GM15510 (cell line): ENCODE measurements around the gene MAPK1.

ENCODE experiments used
- POLR2A ChIP-seq: IDR thresholded peaks from 3 replicates; pipeline ENCODE4 v1.6.1; 2011; ENCODE audit warnings: borderline replicate concordance; ENCODE audit not compliant: insufficient read length; ENCODE audit errors: extremely low read depth

MAPK1 gene

DNA sequence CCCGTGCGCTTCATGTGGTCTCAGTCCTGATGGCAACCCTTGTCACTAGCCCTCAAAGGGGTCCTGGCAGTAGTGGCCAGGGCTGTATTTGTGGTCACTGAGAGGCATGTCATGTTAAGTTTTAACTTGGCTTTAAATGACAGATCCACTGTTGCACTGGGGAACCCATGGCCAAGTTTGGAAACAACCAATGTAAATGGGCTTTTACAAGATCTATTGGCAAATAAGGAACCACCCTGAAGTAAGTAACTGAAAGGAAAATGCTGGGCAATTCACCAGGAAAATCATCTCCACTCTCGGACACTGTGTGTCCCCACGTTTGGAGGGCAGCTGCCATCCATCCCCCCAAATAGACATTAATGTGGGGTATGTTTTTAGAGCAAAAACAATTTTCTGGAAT is 140.3 kb downstream of the MAPK1 start:
- no peak for TF ChIP-seq POLR2A

DNA sequence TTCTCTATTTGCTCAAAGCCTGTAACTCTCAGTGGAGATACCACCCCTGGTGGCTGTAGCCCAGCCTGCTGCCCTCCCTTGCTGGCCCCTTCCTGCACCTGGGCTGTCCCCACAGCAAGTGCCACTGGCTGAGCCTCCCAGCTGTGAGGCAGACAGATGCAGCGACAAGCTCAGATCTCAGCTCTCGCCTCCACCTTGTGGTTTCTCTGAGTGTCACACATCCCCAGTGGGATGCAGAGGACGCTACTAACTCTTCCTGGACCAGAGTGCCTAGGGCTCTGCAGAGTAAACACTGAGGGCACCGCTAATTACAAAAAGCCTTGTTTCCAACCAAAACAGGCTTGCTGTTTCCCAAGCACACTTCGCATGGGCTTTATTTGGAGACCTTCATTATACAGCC is 140.8 kb downstream of the MAPK1 start:
- no peak for TF ChIP-seq POLR2A

DNA sequence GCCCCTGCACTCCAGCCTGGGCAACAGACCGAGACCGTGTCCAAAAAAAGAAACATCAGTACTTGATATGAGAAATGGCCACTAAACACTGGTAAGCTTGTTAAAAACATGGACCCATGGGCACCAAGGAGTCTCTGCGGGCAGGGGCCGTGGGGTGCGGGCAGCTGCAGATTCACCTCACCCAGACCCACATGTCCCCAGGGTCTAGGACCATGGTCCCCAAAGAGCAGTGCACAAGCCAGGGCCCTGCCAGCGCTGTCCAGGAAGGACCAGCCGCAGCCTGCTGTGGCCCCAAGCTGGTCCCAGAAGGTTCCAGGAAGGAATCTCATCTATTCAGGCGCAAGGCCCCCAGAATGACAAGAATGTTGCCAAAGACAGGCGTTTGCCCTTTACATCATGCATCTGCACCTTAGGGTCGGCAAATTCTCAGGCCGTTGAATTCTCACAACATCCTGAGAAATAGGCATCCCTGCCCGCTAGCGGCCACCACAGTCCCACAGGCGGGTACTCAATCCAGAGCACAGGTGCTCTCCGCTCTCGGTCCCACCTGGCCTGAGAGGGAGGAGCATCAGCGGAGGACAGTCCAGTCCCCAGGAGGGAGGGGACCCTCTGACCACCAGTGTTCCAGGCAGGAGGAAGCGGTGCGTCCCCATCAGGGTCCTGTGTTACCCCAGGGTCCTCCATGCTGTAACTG is 141.3 kb downstream of the MAPK1 start:
- no peak for TF ChIP-seq POLR2A

DNA sequence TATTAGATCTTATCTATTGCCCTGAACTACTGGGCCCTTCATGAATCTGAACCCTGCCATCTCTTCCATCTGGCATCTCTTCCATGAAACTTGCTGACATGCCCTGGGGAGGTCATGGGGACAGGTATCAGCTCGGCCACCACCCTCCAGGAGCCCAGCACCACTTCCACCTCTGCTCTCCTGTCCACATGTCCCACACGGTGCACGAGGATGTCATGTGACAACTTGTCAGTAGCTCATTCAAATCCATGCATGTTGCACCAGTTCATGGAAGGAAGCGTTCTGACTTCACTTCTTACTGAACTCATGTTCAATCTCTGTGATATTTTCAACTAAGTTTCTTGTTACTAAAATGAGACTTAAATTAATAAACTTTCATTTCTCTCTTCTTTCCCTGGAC is 148.4 kb downstream of the MAPK1 start:
- TF ChIP-seq POLR2A: no peak

DNA sequence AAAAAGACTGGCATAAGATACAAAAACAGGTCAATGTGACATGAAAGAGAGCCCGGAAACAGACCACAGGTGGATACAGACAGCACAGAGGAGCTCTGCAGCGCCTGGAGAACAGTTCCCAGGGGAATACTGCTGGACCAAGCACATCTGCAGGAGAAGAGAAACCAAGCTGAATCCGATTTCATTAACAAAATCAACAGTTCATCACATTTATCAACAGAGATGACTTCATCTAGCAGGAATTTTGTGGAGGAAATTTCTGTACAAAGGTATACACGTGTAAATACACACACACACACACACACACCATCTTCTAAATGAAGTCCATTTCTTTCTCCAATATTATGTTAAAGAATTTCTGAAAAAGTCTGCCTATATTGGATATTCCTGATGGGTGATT is 148.9 kb downstream of the MAPK1 start:
- TF ChIP-seq POLR2A: no peak

DNA sequence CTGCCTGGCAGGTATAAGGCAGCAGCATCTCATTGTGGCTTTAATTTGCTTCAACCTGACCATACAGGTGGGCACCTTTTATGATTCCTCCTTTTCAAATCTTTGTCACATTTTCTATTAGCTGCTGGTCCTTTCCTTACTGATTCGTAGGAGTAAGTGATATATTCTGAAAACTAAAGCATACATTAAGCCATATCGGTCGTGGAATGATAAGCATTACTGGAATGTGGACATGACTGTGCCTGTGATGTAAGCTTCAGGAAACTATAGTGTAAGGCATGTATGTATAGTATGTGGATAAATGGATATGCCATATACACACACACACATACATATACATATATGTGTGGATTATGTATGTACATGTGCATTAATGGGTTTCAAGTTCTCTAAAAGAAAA is 152.7 kb downstream of the MAPK1 start:
- TF ChIP-seq POLR2A: no peak

DNA sequence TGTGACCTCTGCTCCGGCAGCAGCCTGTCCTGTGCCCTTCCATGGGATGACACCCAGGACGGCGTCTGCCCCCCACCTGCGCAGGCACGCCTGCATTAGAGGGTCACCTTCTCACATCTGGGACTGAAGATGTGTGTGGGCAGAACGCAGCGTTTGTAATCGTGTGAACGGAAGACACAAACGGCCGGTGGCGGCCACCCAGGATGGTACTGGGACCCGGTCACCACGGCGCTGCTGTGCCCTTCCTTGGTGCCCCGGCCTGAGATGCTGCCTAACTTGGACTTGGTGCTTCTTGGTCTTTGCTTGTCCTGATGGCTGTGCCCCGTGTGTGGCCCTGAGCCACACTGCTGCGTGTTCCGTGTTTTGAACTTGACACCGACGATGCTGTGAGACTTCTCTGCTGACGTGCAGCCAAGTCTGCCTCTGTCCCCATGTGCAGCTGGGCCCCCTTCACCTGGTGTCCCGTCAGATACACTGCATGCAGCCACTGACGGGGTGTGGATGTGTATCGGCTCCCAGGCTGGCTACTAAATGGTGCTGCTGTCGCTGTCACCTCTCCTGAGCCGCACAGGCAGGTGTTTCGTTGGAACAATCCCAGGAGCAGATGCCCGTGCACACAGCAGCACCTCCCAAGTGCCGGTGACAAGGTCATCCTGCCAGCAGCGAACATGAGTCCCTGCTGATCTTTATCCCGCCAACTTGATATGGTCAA is 153.2 kb downstream of the MAPK1 start:
- TF ChIP-seq POLR2A: no peak

DNA sequence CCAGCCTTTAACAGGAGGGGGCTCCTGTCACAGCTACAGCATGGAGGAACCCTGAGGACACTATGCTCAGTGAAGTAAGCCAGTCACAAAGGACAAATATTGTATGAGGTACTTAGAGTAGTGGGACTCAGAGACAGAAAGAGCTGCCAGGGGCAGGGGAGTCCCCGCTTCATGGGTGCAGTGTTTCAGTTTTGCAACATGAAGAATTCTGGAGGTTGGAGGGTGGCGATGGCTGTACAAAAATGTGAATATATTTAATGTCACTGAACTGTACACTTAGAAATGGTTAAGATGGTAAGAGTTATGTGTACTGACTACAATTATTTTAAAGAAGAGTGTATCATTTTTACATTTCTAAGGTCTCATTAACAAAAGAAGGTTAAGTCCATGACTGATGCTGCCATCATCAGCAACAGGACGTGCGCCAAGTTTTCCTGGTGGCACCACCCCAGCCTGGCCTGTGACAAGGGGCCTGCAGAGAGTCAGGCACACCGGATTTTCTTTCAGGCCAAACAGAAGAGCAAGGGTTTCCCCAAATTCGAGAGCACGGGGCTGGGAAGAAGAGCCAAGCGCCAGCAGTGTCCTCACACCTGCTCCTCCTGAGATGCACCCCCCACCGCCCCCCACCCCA is 153.9 kb downstream of the MAPK1 start:
- TF ChIP-seq POLR2A: no peak

DNA sequence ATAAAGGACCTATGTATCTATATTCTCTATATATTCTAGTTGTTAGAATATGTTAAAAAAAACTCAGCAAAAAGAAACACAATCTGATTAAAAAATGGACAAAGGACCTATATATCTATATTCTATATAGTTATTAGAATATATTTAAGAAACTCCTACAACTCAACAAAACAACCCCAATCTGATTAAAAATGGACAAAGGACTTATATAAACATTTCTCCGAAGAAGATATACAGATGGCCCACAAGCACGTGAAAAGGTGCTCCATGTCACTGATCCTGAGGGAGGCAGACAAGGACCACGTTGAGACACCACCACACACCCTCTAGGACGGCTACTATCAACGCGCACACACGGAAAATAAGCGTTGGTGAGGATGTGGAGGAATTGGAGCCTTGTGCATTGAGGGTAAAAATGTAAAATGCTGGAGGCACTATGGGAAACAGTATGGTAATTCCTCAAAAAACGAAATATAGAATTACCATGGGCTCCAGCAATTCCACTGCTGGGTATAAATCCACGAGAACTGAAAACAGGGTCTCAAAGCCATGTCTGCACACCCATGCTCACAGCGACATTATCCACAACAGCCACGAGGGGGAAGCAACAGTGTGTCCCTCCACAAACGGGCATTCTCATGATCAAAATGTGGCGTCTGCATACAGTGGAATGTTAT is 154.6 kb downstream of the MAPK1 start:
- TF ChIP-seq POLR2A: no peak

DNA sequence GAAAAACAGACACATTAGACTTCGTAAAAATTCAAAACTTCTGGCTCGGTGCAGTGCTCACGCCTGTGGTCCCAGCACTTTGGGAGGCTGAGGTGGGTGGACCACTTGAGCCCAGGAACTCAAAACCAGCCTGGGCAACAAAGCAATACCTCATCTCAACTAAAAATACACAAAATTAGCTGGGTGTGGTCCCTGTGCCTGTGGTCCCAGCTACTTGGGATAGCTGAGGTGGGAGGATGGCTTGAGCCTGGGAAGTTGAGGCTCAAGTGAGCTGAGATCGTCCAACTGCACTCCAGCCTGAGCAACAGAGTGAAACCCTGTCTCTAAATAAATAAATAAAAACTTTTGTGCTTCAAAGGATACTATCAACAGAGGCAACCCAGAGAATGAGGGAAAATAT is 155.6 kb downstream of the MAPK1 start:
- no peak for TF ChIP-seq POLR2A

DNA sequence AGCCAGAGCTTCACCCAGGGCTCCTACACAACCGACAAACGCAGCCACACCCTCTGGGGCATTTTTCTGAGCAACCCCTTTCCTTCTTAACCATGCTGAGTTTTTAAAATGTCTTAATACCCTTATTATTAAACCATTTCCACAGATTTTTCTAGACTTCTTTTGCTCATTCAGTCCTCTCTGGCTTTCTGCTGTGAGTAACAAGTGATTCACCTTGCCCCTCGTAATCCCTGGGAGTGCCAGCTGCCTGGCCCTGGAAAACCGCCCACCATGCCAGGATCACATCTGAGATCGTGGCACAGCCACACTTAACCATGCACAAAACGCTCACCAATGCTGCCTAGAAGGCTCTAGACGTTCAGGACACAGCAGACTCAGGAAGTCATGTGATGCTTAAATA is 157.3 kb downstream of the MAPK1 start:
- TF ChIP-seq POLR2A: no peak

DNA sequence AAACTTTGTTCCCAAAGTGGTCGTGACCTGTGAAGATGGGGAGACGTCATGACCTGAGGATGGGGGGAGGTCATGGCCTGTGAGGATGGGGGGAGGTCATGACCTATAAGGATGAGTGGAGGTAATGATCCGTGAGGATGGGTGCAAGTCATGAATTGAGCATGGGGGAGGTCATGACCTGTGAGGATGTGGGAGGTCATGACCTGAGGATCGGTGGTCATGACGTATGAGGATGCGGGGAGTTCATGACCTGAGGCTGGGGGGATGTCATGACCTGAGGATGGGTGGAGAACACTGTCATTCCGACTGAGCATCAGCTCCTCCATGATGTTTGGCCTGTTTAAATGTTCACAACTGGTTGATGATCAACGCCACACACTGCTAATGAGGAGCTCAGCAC is 157.8 kb downstream of the MAPK1 start:
- no peak for TF ChIP-seq POLR2A

DNA sequence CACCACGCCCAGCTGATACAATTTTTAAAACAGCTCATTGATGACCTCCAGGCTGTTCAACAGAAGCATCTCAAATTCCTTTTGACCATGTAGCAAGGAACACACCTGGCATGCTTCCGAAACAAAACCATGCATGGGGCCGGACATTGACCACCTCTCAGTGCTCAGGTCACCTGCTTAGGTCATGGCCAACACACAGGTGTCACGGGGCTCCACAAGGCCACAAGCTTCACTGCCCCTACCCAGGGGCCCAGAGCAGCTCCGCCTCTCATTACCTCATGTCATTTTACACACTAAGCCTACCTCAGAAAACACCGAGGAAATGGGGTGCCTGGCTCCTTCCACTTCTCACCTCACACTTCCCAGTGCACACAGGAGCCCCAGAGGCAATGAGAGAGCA is 158.5 kb downstream of the MAPK1 start:
- TF ChIP-seq POLR2A: no peak

DNA sequence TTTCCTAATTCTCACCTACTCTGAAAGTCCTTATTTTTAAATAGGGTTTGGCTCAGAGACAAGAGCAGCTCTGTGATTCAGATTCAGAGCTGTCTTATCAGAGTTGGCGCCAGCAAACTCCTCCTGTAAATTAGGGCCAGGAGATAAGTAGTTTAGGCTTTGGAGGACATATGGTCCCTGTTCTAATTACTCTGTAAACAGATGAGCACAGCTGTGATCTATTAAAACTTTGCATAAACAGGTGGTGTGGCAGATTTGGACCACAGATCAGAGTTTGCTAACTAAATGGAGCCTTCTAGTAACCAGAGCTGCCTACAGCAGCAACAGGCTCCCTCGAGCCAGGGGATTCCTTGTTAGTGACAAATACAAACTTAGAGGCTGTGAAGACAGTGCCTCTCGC is 159.8 kb downstream of the MAPK1 start:
- no peak for TF ChIP-seq POLR2A
